GM21723 (cell line): ENCODE data around the gene TSNAX.
"Not testable (repeated sequence)": the region's sequence is repeated elsewhere in the genome, so short reads cannot be mapped to it uniquely, and the experiment has no call there.

Experiments
- ATAC-seq: cut with Tn5 transposase; IDR thresholded peaks from one replicate; pipeline ENCODE4 v1.9.1; 2021; ENCODE audit warnings: mild to moderate bottlenecking, moderate library complexity; ENCODE audit not compliant: unreplicated experiment

The TSNAX gene

DNA sequence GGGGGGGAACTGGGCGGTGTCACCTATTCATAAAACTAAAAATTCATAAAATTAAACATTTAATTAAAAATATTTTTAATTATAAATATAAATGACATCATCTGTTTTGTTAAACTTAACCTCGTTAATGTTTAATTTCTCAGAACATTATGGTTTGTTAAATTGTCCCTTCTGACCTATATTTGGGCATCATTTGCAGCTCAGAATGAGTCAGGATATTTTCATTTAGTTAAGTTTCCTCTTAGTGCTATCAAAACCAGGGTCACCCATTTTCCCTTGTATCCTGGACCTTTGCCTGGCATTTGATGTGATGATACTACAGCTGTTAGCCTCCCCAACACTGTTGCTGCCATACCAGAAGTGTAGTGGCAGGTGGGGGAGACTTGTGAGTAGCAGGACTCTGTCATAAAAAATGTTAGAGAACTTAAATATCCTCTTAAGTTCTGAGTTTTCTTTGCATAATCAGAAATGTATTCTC is 30.3 kb downstream of the TSNAX start:
- no peak for ATAC-seq

DNA sequence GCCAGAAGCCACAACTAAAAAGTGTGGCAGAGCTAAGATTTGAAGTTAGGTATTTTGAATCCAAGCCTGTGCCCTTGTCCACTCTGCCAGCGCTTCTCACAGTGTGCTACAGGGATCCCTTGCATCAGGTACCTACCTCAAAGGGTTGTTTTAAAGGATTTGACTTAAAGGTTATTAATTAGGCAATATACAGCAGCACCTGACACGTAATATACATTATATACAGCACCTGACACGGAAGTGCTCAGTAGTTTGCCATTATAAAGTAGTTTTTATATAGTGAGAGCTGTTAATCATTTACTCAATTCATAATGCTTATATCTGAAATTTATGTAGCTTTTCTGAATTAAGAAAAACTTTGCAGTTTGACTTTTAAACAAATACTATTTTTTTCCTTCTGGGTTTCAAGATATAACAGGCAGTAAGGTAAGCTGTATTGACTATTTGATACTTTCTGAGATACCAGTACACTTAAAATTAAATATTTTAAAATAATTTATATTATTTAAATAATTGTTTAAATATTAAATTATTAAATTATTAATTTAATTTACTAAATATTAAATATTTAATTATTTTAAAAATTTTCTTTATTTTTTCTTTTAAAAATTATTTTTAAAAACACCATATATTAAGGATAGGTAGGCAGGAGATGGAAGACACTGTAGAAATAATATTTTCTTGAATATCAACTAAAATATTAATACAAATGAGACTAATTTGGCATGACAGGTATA is 33.3 kb downstream of the TSNAX start:
- no peak for ATAC-seq

DNA sequence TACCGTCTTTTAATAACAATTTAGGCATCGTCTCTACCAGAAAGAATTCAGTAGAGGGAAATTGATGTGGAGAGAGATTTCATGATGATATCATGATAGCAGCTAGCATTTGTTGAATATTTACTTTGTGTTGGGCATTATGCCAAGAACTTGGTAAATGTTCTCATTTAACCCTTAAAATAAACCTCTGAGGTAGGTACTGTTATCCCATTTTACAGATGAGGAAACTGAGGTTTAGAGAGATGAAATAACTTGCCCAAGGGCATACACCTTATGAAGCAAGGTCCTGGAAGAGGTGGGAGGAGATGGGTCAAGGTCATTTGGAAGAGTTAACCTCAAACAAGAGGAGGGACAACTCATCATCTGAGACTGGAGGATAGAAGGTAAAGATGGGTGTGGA is 34.8 kb downstream of the TSNAX start:
- ATAC-seq = no peak

DNA sequence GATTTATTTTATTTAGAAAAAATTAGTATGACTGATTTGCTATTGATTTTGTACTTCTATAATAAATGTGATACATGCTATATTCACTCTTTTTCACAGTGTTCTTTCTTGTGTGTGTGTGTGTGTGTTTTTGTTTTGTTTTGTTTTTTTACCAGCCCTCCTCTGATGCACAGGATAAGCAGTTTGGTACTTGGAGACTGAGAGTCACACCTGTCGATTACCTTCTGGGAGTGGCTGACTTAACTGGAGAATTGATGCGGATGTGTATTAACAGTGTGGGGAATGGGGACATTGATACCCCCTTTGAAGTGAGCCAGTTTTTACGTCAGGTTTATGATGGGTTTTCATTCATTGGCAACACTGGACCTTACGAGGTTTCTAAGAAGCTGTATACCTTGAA is 35.9 kb downstream of the TSNAX start:
- no peak for ATAC-seq

DNA sequence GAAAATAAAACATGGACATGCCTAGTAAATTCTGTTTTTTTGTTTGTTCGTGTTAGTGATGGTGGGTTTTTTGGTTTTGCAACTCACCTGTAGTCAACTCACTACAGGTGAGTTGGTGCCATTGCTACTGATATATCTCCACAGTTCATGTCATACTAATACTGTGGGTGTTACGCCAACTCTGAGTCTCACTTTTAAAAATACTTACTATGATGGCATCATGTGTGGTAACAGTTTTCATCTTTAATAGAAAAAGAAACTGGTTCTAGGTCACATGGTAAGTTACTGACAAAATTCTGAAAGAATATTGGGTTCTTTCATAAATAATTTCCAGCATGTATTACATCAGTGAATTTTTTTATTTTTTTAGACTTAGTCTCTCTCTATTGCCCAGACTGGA is 38.0 kb downstream of the TSNAX start:
- no peak for ATAC-seq

DNA sequence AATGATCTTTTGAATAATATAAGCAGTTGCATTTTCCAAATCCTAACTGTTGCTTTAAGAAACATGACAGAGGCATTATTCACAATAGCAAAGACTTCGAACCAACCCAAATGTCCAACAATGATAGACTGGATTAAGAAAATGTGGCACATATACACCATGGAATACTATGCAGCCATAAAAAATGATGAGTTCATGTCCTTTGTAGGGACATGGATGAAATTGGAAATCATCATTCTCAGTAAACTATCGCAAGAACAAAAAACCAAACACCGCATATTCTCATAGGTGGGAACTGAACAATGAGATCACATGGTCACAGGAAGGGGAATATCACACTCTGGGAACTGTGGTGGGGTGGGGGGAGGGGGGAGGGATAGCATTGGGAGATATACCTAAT is 41.8 kb downstream of the TSNAX start:
- not testable (repeated sequence) for ATAC-seq

DNA sequence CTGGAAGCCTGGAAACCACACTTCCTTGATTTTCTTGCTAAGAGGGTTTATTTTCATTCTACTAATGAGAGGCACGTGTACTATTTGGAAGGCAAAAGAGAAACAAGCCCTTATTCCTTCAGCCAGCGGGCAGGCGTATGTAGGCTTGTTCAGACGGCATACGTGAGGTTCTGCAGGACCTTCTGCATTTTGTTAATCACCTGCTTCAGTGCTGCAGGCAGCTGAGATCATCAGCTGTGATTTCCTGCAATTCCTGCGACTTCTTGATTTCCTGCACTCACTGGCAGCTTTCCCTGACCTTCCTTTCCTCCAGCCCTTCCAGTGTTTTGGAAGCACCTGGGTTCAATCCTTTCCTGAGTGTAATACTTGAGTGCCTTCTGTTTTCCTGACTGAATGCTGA is 43.4 kb downstream of the TSNAX start:
- no peak for ATAC-seq

DNA sequence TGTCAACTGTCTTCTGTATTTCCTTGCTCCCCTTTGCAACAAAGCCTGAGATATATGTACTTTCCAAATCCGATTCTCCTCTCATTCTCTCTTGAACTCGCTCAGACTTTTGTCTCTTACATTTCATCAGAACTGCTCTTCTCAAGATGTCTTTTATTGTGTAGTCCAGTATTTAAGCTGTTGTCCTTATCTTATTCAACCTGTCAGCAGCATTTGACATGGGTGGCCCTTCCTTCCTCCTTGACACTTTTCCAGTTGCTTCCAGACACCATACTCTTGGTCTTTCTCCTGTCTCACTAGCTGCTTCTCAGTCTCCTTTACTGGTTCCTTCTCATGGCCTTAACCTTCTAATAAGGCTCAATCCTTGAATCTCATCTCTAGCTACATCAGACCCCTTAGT is 47.0 kb downstream of the TSNAX start:
- ATAC-seq = no peak

DNA sequence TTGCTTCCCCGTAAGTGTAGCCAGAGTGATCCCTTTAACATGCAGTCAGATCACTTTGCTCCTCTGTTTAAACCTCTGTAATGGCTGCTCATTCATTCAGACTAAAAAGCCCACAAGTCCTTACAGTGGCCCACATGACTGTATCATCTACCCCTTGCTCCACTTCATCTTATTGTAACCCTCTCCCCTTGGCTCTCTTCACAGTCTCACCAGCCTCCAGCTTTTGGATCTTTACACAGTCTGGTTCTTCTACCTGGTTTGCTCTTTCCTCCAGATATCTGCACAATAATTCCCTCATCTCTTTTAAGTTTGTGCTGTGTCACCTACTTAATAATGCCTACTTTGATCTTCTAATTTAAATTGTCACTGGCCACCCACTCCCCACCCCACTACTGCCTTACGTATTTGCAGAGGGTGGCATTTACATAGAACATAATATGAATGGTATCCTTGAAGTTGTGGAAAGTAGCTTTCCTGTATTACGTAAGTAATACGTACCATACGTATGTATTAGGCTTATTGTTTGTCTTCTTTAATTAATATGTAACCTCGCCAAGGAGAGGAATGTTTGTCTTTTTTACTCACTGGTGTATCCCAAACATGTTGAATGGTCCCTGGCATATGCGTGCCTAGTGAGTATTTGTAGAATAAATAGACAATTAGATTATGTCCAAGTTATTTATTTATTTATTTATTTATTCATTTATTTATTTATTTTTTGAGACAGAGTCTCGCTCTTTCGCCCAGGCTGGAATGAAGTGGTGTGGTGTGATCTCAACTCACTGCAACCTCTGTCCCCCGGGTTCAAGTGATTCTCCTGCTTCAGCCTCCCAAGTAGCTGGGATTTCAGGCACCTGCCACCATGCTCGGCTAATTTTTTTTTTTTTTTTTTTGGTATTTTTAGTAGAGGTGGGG is 48.6 kb downstream of the TSNAX start:
- ATAC-seq = no peak

DNA sequence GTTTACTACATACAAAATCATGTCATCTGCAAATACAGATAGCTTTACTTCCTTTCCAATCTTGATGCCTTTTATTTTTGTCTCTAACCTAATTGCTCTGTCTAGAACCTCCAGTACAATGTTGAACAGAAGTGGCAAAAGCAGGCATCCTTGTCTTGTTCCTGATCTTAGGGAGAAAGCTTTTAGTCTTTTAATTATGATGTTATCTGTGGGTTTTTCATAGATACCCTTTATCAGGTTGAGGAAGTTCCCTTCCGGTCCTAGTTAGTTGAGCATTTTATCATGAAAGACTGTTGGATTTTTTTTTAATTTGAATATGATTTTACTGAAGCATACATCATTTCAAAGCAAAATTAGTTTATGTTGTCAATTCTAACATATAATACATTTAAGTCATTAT is 52.4 kb downstream of the TSNAX start:
- no peak for ATAC-seq

DNA sequence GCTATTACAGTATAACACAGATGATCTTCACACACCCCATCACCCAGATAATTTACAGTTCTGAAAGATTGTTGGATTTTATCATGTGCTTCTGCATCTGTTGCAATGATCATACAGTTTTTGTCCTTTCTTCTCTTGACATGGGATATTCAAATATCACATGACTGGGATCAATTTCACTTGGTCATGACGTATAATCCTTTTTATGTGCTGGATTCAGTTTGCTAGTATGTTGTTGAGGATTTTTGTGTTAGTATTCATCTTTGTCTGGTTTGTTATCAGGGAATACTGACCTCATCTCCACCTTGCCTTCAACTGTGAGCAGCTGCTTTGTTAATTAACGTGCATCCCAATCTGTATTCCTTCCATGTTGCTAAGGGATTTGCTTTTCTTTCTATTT is 53.4 kb downstream of the TSNAX start:
- no peak for ATAC-seq

DNA sequence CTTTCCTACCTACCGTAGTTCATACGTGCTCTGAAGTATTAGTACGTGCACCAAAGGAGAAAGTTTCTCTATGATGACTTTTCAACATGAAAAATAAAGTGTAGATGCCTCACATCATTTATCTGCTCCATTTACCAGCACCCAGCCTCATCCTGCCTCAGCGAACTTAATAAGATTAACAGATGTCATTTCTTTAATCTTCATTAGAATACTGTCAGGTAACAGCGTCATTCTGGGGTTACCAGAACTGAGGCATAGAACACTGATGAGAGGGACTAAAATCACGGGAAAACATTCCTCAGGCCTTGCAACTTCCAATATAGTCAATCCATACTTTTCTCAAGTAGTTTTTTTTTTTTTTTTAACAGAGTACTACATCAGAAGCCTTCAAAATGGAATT is 54.9 kb downstream of the TSNAX start:
- no peak for ATAC-seq

DNA sequence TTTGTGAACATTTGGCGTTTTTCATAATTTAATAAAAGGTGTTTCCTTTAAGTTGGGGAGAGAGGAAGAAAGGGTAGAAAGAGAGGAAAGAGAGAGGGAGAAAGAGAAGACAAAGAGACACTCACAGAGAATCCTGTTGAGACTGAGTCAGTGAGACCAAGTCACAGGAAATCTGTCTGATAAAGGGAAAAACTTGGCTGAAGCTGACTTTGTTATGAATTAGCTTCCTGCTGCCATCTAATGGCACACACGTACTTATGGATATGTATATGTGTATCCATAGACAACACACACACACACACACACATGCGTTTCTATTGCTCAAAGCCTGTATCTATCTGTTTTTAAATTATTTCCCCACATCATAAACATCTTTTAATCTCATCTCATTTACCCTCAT is 55.6 kb downstream of the TSNAX start:
- ATAC-seq = no peak

DNA sequence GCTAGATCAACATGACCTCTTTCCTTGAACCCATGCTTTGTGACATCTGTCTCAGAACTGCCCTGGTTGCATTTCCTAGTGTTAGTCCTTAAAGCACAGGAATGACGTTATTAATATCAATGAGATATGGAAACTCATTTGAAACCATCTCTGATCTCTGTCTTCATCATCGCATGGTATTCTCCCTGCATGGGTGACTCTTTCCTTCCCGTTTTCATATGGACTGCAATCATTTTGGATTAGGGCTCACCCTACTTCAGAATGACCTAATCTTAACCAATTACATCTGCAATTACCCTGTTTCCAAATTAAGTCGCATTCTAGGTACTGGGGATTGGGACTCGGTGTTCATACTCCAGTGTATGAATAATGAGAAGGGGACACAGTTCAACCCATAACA is 56.5 kb downstream of the TSNAX start:
- no peak for ATAC-seq

DNA sequence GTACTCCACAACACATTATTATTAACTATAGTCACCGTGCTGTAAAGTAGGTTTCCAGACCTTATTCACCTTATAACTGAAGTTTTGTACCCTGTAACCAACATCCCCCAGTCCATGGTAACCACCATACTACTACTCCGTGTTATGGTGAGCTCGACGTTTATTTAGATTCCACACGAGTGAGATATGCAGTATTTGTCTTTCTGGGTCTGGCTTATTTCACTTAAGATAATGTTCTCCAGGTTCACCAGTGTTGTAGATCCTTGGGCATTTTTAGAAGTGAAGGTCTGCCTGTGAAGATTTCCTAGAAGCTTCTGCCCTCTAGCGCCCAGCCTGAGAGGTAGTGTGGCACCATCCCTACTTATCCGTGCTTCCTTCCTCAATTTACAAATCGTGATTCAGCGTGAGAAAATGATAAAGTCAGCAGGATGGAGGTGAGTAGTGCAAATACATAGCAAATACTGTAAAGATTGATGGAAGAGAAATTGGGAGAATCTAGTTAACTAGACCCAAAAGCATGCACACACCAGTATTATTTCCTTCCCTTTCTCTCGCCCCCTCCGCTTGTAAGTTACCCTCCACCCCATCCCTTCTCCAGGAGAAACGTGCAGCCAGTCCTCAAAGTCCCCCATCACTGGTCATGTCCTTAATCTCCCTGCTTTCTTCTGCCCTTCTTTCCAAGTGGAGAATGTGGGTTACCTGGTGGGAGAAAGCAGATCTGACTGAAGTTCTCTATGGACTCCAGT is 62.2 kb downstream of the TSNAX start:
- no peak for ATAC-seq

DNA sequence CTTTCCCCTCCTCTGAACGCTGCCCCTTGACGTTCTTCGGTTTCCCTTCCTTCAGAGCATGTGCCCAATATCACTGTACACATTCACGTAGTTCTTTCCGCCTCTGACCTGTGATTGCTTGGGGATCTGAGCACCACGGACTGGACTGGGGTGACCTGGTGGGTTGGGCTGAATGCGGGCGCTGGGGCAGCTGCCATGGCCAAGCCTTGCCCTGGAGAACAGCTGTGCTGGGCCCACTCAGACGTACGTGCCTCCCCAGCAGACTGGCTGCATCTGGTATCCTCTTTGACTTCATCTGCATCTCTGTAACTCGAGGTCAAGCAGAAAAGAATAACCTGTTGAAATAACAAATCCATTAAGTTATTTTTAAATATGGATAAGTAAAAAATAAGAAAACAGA is 63.0 kb downstream of the TSNAX start:
- ATAC-seq = no peak

DNA sequence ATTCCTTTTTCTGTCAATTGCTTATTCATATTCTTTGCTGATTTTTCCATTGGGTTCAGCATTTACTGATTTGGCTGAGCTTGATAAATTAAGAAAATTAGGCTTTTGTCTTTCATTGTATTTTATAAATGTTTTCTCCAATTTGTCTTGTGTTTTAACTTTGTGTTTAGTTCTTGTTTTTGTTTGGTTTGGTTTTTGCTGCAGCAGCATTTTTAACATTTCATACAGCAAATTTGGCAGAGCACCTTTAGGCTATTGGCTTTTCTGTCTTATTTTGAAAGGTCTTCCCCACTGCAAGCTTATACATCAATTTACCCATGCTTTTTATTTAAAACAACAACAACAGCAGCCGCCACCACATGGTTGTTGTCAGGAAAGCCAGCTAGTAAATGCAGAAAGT is 64.3 kb downstream of the TSNAX start:
- ATAC-seq = no peak

DNA sequence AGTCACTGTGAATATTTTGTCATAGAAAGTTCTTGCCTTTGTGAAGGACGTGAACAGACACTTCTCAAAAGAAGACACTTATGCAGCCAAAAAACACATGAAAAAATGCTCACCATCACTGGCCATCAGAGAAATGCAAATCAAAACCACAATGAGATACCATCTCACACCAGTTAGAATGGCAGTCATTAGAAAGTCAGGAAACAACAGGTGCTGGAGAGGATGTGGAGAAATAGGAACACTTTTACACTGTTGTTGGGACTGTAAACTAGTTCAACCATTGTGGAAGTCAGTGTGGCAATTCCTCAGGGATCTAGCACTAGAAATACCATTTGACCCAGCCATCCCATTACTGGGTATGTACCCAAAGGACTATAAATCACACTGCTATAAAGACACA is 64.8 kb downstream of the TSNAX start:
- not testable (repeated sequence) for ATAC-seq

DNA sequence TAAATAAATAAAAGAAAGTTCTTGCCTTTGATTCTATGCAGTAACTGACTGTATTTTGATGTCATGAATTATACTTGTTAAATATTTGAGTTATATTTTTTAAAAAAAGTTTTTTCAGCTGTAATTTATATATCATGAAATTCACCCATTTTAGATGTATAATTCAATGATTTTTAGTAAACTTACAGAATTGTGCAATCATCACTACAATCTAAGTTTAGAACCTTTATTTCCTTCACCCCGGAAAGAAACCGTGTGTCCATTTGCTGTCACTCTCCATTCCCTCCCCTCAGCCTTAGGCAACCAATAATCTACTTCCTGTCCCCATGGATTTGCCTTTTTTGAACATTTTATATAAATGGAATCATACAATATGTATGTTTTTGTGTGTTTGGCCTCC is 65.7 kb downstream of the TSNAX start:
- ATAC-seq = no peak

DNA sequence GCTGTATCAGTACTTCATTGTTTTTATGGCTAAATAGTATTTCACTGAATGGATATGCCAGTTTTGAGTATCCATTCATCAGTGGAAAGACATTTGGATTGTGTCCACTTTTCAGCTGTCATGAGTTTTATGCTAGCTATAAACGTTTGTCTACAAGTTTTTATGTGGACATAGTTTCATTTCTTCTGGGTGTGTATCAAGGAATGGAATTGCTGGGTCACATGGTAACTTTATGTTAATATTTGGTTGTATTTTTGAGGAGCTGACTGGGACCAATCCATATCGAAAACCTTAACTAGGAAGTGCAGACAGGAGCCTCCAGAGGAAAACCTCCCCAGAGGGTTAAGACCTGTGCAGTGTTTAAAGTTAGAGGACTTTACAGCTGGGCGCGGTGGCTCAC is 66.3 kb downstream of the TSNAX start:
- no peak for ATAC-seq

DNA sequence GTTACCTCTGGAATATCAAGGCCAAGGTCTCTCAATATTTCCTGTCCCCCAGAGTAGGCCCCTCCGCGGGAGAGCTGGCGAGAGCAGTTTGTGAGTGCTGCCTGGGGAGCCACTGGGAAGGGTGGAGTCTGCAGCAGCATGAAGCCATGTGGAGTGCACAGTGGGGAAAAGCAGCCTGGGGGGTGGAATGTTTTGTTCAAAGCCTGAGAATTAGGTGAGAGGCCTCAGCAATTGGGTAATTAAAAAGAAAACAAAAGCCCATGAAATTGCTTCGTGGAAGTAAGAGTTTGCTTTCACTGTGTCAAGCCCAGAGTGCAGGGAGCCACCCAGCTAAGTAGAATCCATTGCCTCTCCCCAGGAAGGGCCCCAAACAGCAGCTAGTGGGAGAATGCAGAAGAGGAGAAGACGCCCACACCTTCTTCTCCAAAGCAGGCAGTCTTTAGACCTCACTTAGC is 67.9 kb downstream of the TSNAX start:
- no peak for ATAC-seq
